Smooth muscle cell (in vitro differentiated cells): ENCODE measurements around the gene RAB6D. TPM values are rescaled to one million over a fixed set of nuclear protein-coding genes. Genes with fewer than 3 reads are reported as not detected.
"Not testable (repeated sequence)": the region's sequence is repeated elsewhere in the genome, so short reads cannot be mapped to it uniquely, and the experiment has no call there.

ENCODE experiments used
- DNase-seq: peaks from one replicate; lab custom pipeline; 2025; ENCODE audit not compliant: unreplicated experiment; lab: John Stamatoyannopoulos, UW
- H2AFZ ChIP-seq: fragments of 200-600 bp; sonication (generic); 2 replicates; pipeline ENCODE4 v1.6.0; 2016; ENCODE audit warnings: antibody characterized with exemption, low read depth, mild to moderate bottlenecking
- H3F3A ChIP-seq: fragments of 200-600 bp; sonication (generic); 2 replicates; pipeline ENCODE4 v1.6.0; 2017; ENCODE audit warnings: antibody characterized with exemption, low read depth
- H3K27ac ChIP-seq: fragments of 200-600 bp; sonication (generic); 2 replicates; pipeline ENCODE4 v1.5.1; 2016; ENCODE audit warnings: low read depth, mild to moderate bottlenecking
- H3K27me3 ChIP-seq: fragments of 200-600 bp; sonication (generic); 2 replicates; pipeline ENCODE4 v1.6.1; 2016; ENCODE audit warnings: low read depth, mild to moderate bottlenecking
- H3K36me3 ChIP-seq: fragments of 200-600 bp; sonication (generic); 2 replicates; pipeline ENCODE4 v1.5.1; 2016; ENCODE audit warnings: low read depth
- H3K4me1 ChIP-seq: fragments of 200-600 bp; sonication (generic); 2 replicates; pipeline ENCODE4 v1.5.1; 2016; ENCODE audit warnings: low read depth
- H3K4me2 ChIP-seq: fragments of 200-600 bp; sonication (generic); 2 replicates; pipeline ENCODE4 v1.6.0; 2016; ENCODE audit warnings: mild to moderate bottlenecking
- H3K4me3 ChIP-seq: fragments of 200-600 bp; sonication (generic); 2 replicates; pipeline ENCODE4 v1.5.1; 2016; ENCODE audit warnings: mild to moderate bottlenecking
- H3K79me2 ChIP-seq: fragments of 200-600 bp; sonication (generic); 2 replicates; pipeline ENCODE4 v1.6.0; 2016; ENCODE audit warnings: low read depth, mild to moderate bottlenecking
- H3K9ac ChIP-seq: fragments of 200-600 bp; sonication (generic); 2 replicates; pipeline ENCODE4 v1.6.0; 2016; ENCODE audit warnings: low read depth
- H3K9me3 ChIP-seq: fragments of 200-600 bp; sonication (generic); replicated peaks from 2 replicates; pipeline ENCODE4 v1.5.1; 2016; ENCODE audit warnings: low read depth
- H4K20me1 ChIP-seq: fragments of 200-600 bp; sonication (generic); 2 replicates; pipeline ENCODE4 v1.6.0; 2016; ENCODE audit warnings: low read depth
- CTCF ChIP-seq: fragments of 200-600 bp; sonication (generic); IDR thresholded peaks from 2 replicates; pipeline ENCODE4 v1.5.1; 2017; ENCODE audit warnings: borderline replicate concordance, mild to moderate bottlenecking, antibody characterized with exemption; ENCODE audit not compliant: insufficient read depth, poor library complexity, severe bottlenecking
- WGBS: methylation state at CpG from one replicate; pipeline ENCODE4 v1.1.7; 2016; ENCODE audit warnings: low lambda C conversion rate; 5-methylcytosine and 5-hydroxymethylcytosine counted together
- polyA plus RNA-seq: library from polyadenylated mRNA; unstranded; fragments of >200 nt; fragmentation: Nextera tagmentation; extraction: Ambion mirVana; gene quantifications from 2 replicates; pipeline ENCODE4 v1.2.1, GENCODE V29; 2016
- total RNA-seq: library from RNA; depleted of rRNA; stranded (reverse); fragments of >200 nt; gene quantifications from 2 replicates; pipeline ENCODE4 v1.2.3, GENCODE V29; 2014

The RAB6D gene
- total and polyA plus RNA-seq, 2 experiments from 2014 or later: 0.18 TPM; not detected in 1

GRCh38 chr2:131408207-131408606 lies 44.2 kb upstream of the RAB6D start:
- no peak for DNase-seq
- TF ChIP-seq CTCF: no peak

GRCh38 chr2:131404753-131405152 lies 40.8 kb upstream of the RAB6D start:
- Histone ChIP-seq H3K36me3 (no peaks in the 10 kb centered on the region), H2AFZ (no peak overlapping the region), H3K4me3 (no peak overlapping the region), H4K20me1 (no peaks in the 10 kb centered on the region), H3K27ac (no peak overlapping the region), H3K79me2 (no peaks in the 10 kb centered on the region), H3K9ac (no peak overlapping the region), H3K4me1 (no peaks in the 10 kb centered on the region), H3K4me2 (no peak overlapping the region), H3K9me3 (no peaks in the 10 kb centered on the region), H3K27me3 (peaks cover 19% of the 10 kb centered on the region), H3F3A (no peaks in the 10 kb centered on the region)
- WGBS: 86% methylated on average over 12 of the region's 12 CpGs
- no peak for DNase-seq
- TF ChIP-seq CTCF: no peak

More at GRCh38 chr2:131408207-131408606, 44.2 kb upstream of the RAB6D start:
- no peak overlapping the region for H3K4me2 ChIP-seq
- no peak overlapping the region for H2AFZ ChIP-seq
- H3K4me1 ChIP-seq: no peaks in the 10 kb centered on the region
- H3F3A ChIP-seq: no peaks in the 10 kb centered on the region
- no peaks in the 10 kb centered on the region for H4K20me1 ChIP-seq
- no peak overlapping the region for H3K9ac ChIP-seq
- no peaks in the 10 kb centered on the region for H3K79me2 ChIP-seq
- peaks cover 22% of the 10 kb centered on the region for H3K27me3 ChIP-seq
- no peak overlapping the region for H3K27ac ChIP-seq
- no peak overlapping the region for H3K4me3 ChIP-seq
- no peaks in the 10 kb centered on the region for H3K36me3 ChIP-seq
- no peaks in the 10 kb centered on the region for H3K9me3 ChIP-seq

- H3K27ac ChIP-seq: no peak overlapping the region
- no peak overlapping the region for H3K4me3 ChIP-seq
- no peaks in the 10 kb centered on the region for H3K79me2 ChIP-seq
- H3K9ac ChIP-seq: no peak overlapping the region
- no peaks in the 10 kb centered on the region for H3F3A ChIP-seq
- H3K9me3 ChIP-seq: no peaks in the 10 kb centered on the region
- WGBS: 87% methylated on average over 6 of the region's 6 CpGs
- no peak for TF ChIP-seq CTCF
- no peaks in the 10 kb centered on the region for H3K36me3 ChIP-seq
- H2AFZ ChIP-seq: no peak overlapping the region
- H4K20me1 ChIP-seq: no peaks in the 10 kb centered on the region
- no peak overlapping the region for H3K4me2 ChIP-seq
- H3K27me3 ChIP-seq: peaks cover 14% of the 10 kb centered on the region
- DNase-seq: no peak
- H3K4me1 ChIP-seq: no peaks in the 10 kb centered on the region
Observed at GRCh38 chr2:131402320-131403039, 38.5 kb upstream of the RAB6D start.

- Histone ChIP-seq H3K27me3 (peaks cover 4% of the 10 kb centered on the region), H3K27ac (no peak overlapping the region), H3K79me2 (no peaks in the 10 kb centered on the region), H2AFZ (no peak overlapping the region), H3K36me3 (no peaks in the 10 kb centered on the region), H3K9ac (no peak overlapping the region), H3K4me1 (no peaks in the 10 kb centered on the region), H3K9me3 (no peaks in the 10 kb centered on the region), H3F3A (no peaks in the 10 kb centered on the region), H4K20me1 (no peaks in the 10 kb centered on the region), H3K4me3 (no peak overlapping the region), H3K4me2 (no peak overlapping the region)
- WGBS: 68% methylated on average over 4 of the region's 4 CpGs
- no peak for TF ChIP-seq CTCF
- DNase-seq: no peak
Observed at GRCh38 chr2:131400849-131401248, 36.9 kb upstream of the RAB6D start.

GRCh38 chr2:131400441-131400840 lies 36.5 kb upstream of the RAB6D start:
- H3K27ac ChIP-seq, H3K36me3 ChIP-seq, H3K4me3 ChIP-seq, H4K20me1 ChIP-seq, H3F3A ChIP-seq, H3K9ac ChIP-seq, H3K79me2 ChIP-seq, H3K9me3 ChIP-seq, H3K4me2 ChIP-seq, H2AFZ ChIP-seq, DNase-seq, H3K4me1 ChIP-seq, H3K27me3 ChIP-seq: not testable (repeated sequence)
- 88% methylated on average over 4 of the region's 4 CpGs for WGBS

- H3K4me3 ChIP-seq: not testable (repeated sequence)
- 88% methylated on average over 1 of the region's 1 CpG for WGBS
Observed at GRCh38 chr2:131396209-131396608, 32.2 kb upstream of the RAB6D start.

More at GRCh38 chr2:131396209-131396608, 32.2 kb upstream of the RAB6D start:
- peaks cover 11% of the 10 kb centered on the region for H3K27me3 ChIP-seq
- not testable (repeated sequence) for H3K9ac ChIP-seq, H3K36me3 ChIP-seq, H4K20me1 ChIP-seq, H3K4me2 ChIP-seq, H2AFZ ChIP-seq, H3F3A ChIP-seq, H3K79me2 ChIP-seq, DNase-seq, H3K9me3 ChIP-seq, H3K4me1 ChIP-seq, H3K27ac ChIP-seq
